PC-3 (cell line): ENCODE measurements around the gene STAT3. TPM values are rescaled to one million over a fixed set of nuclear protein-coding genes. Genes with fewer than 3 reads are reported as not detected.

ENCODE experiments used
- ATAC-seq: fragments of 200-7000 bp; cut with Tn5 transposase; 2 replicates; pipeline ENCODE4 v1.9.1; 2020; ENCODE audit warnings: mild to moderate bottlenecking, moderate library complexity
- BruUV-seq: library from RNA; stranded (reverse); fragments of 400-500 nt; replicated peaks from 2 replicates; lab custom pipeline; 2021; lab: Mats Ljungman, UMichigan
- CTCF ChIA-PET: fragments of 300-600 bp; sonication (Branson Sonifier 250); formaldehyde crosslinking; loops from one replicate; lab custom pipeline; 2022; ENCODE audit warnings: antibody characterized with exemption; lab: Charles Lee
- POLR2A ChIA-PET: fragments of 300-600 bp; sonication (Branson Sonifier 250); formaldehyde crosslinking; loops from one replicate; lab custom pipeline; 2022; ENCODE audit warnings: antibody characterized with exemption; ENCODE audit not compliant: unreplicated experiment; lab: Charles Lee
- DNase-seq: peaks from one replicate; pipeline ENCODE4 v3.0.0-alpha.2; 2015
- H2AFZ ChIP-seq: fragments of 300-600 bp; sonication (generic); 2 replicates; pipeline ENCODE4 v1.6.0; 2016; ENCODE audit warnings: antibody characterized with exemption, low read length
- H3F3A ChIP-seq: fragments of 300-600 bp; sonication (generic); one replicate; pipeline ENCODE4 v1.6.0; 2017; ENCODE audit warnings: antibody characterized with exemption, low read length, control low read depth, mild to moderate bottlenecking; ENCODE audit not compliant: unreplicated experiment
- H3K27ac ChIP-seq: fragments of 300-600 bp; sonication (generic); 2 replicates; pipeline ENCODE4 v1.5.1; 2016; ENCODE audit warnings: mild to moderate bottlenecking, low read length
- H3K27me3 ChIP-seq: fragments of 300-600 bp; sonication (generic); 2 replicates; pipeline ENCODE4 v1.6.1; 2016; ENCODE audit warnings: low read length, mixed read lengths
- H3K36me3 ChIP-seq: fragments of 300-600 bp; sonication (generic); 2 replicates; pipeline ENCODE4 v1.6.1; 2016; ENCODE audit warnings: low read depth, mixed run types, low read length, mixed read lengths
- H3K4me1 ChIP-seq: fragments of 300-600 bp; sonication (generic); 2 replicates; pipeline ENCODE4 v1.5.1; 2016; ENCODE audit warnings: low read length; ENCODE audit not compliant: insufficient read depth
- H3K4me2 ChIP-seq: fragments of 300-600 bp; sonication (generic); 2 replicates; pipeline ENCODE4 v1.6.0; 2016; ENCODE audit warnings: low read length
- H3K4me3 ChIP-seq: fragments of 300-600 bp; sonication (generic); 2 replicates; pipeline ENCODE4 v1.5.1; 2016; ENCODE audit warnings: mild to moderate bottlenecking, low read length, mixed read lengths
- H3K79me2 ChIP-seq: fragments of 300-600 bp; sonication (generic); 2 replicates; pipeline ENCODE4 v1.6.1; 2017; ENCODE audit warnings: low read length, mixed read lengths
- H3K9ac ChIP-seq: fragments of 300-600 bp; sonication (generic); 2 replicates; pipeline ENCODE4 v1.6.0; 2016; ENCODE audit warnings: mild to moderate bottlenecking, low read length
- H3K9me2 ChIP-seq: fragments of 300-600 bp; sonication (generic); replicated peaks from 2 replicates; pipeline ENCODE4 v1.6.1; 2016; ENCODE audit warnings: mixed run types, low read length, mixed read lengths
- H3K9me3 ChIP-seq: fragments of 300-600 bp; sonication (generic); 2 replicates; pipeline ENCODE4 v1.6.1; 2016; ENCODE audit warnings: low read length, mixed read lengths
- H4K20me1 ChIP-seq: fragments of 300-600 bp; sonication (generic); 2 replicates; pipeline ENCODE4 v1.6.1; 2016; ENCODE audit warnings: low read length, mixed read lengths
- CTCF ChIP-seq: fragments of 300-600 bp; sonication (generic); conservative IDR thresholded peaks from 2 replicates; pipeline ENCODE4 v1.5.1; 2017; ENCODE audit warnings: antibody characterized with exemption, low read depth, mild to moderate bottlenecking, low read length
- EZH2 ChIP-seq: fragments of 300-600 bp; sonication (generic); IDR thresholded peaks from one replicate; pipeline ENCODE4 v1.6.1; 2017; ENCODE audit warnings: antibody characterized with exemption, mild to moderate bottlenecking, low read length; ENCODE audit not compliant: unreplicated experiment
- EZH2phosphoT487 ChIP-seq: fragments of 300-600 bp; sonication (generic); IDR thresholded peaks from 2 replicates; pipeline ENCODE4 v1.6.1; 2018; ENCODE audit warnings: mild to moderate bottlenecking, antibody characterized with exemption, low read length, borderline replicate concordance
- intact Hi-C: fragments of 100-400 bp; cut with micrococcal nuclease; formaldehyde crosslinking; loops from 2 replicates; pipeline ENCODE4 v1.9.0; 2023
- total RNA-seq: library from RNA; depleted of rRNA; stranded (reverse); fragments of >200 nt; gene quantifications from 2 replicates; pipeline ENCODE4 v1.2.3, GENCODE V29; 2014

Gene STAT3
- total RNA-seq, 1 experiment from 2014 or later = not detected

DNA sequence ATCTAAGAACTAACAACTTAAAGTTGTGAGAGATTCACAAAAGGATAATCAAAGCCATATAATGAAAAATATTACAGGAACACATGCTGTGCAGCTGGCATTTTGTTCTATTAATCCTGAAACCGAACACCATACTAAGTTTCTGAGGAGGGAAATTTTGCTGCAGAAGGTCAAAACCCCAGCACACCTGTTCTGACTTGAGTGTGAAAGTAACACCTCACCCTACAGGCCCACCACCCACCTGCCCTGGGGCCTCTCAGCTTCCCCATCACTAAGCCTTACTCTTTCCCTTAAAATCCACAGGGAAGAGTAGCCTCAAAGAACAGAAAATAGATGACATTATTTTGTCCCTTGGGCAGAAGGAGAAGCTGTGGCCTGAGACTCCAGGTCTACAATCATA lies 55.2 kb downstream of the STAT3 start:
- no peak overlapping the region for H3K4me3 ChIP-seq
- H3K4me2 ChIP-seq = no peak overlapping the region
- BruUV-seq = no TSS peak
- DNase-seq (no peak), ATAC-seq (no peak)
- H4K20me1 ChIP-seq = no peaks in the 10 kb centered on the region
- no peaks in the 10 kb centered on the region for H3K4me1 ChIP-seq
- POLR2A ChIA-PET = no interaction called here
- no peak overlapping the region for H3K9ac ChIP-seq
- H3K36me3 ChIP-seq = no peaks in the 10 kb centered on the region
- no peaks in the 10 kb centered on the region for H3K9me2 ChIP-seq
- no peaks in the 10 kb centered on the region for H3K79me2 ChIP-seq
- no peaks in the 10 kb centered on the region for H3K9me3 ChIP-seq
- no peaks in the 10 kb centered on the region for H3K27me3 ChIP-seq
- CTCF ChIA-PET = no interaction called here
- no peak for TF ChIP-seq EZH2phosphoT487
- no peak for TF ChIP-seq CTCF
- no peak for TF ChIP-seq EZH2
- intact Hi-C loops = no loop called here
- no peak overlapping the region for H3K27ac ChIP-seq
- H3F3A ChIP-seq = no peaks in the 10 kb centered on the region
- H2AFZ ChIP-seq = no peak overlapping the region

DNA sequence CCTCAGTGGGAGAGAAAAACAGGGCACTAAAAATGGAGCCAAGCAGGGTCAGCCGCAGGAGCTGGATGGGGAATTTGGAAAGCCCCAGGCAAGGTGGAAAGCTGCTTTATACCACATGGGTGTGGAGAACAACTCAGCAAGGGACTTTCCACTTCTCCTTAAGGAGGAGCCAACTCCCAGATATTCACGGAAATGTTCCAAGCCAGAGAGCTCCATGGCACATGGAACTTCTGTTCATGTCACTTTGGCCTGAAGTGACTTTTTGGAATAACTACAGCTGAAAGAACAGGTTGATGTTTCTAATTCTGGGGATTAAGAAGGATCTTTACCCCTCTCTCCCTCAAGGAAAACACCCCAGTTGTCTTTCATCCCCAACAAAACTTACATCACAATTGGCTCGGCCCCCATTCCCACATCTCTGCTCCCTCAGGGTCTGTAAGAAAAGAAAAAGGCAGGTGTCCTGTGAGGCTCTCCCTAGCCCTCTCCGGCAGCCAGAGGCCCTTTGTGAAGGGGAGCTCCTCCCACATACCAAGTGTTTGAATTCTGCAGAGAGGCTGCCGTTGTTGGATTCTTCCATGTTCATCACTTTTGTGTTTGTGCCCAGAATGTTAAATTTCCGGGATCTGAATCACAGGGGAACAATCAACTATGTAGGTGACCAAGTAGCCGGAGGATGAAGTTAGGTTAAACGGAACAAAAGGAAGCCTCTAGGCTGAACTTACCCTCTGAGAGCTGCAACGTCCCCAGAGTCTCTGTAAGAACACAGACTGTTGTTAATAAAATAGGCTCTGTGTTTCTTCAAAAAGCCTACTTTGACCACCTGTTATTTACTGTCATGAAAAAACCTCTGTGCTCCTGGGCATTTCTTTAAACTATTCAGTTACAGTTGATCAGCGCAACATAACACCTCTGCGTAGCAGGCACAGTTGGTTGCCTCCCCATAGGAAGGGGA lies 58.9 kb downstream of the STAT3 start:
- no TSS peak for BruUV-seq
- ChIA-PET POLR2A (no interaction called here), CTCF (no interaction called here)
- Histone ChIP-seq H3K9ac (no peak overlapping the region), H3K9me2 (no peaks in the 10 kb centered on the region), H3K9me3 (no peaks in the 10 kb centered on the region), H3K27ac (no peak overlapping the region), H3K4me3 (no peak overlapping the region), H3K4me1 (no peaks in the 10 kb centered on the region), H2AFZ (no peak overlapping the region), H3K27me3 (no peaks in the 10 kb centered on the region), H3K4me2 (no peak overlapping the region), H3K36me3 (no peaks in the 10 kb centered on the region), H3F3A (no peaks in the 10 kb centered on the region), H3K79me2 (no peaks in the 10 kb centered on the region), H4K20me1 (no peaks in the 10 kb centered on the region)
- intact Hi-C loops = no loop called here
- ATAC-seq (no peak), DNase-seq (no peak)
- TF ChIP-seq EZH2 (no peak), EZH2phosphoT487 (no peak), CTCF (no peak)

DNA sequence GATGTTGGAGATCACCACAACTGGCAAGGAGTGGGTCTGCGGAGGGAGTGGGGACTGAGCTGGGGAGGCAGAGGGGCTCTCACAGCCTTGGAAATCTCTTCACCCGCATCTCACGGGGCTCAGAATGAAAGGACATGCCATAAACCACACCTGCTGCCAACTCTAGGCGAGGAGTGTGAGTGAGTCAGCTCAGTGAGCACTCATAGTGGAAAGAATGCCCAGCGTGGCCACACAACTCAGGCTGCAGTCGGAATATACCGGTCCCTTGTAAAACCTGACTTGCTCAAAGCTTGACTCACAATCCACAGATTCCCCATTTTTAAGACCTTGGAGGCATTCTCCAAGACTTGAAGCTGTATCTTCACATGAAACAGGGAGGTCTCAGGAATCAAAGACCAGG lies 63.2 kb downstream of the STAT3 start:
- Histone ChIP-seq H3K9ac (no peak overlapping the region), H2AFZ (no peak overlapping the region), H3K9me2 (no peaks in the 10 kb centered on the region), H4K20me1 (no peaks in the 10 kb centered on the region), H3K27ac (no peak overlapping the region), H3K36me3 (no peaks in the 10 kb centered on the region; the same call in 1 of the 2 replicates), H3K4me2 (no peak overlapping the region), H3K79me2 (no peaks in the 10 kb centered on the region), H3K4me3 (no peak overlapping the region), H3K9me3 (no peaks in the 10 kb centered on the region), H3F3A (no peaks in the 10 kb centered on the region), H3K4me1 (no peaks in the 10 kb centered on the region), H3K27me3 (no peaks in the 10 kb centered on the region)
- intact Hi-C loops = no loop called here
- POLR2A ChIA-PET = no interaction called here
- TF ChIP-seq EZH2 (no peak), EZH2phosphoT487 (no peak), CTCF (no peak)
- ATAC-seq = no peak
- BruUV-seq = no TSS peak
- CTCF ChIA-PET = no interaction called here
- DNase-seq = no peak
